Activated CD4-positive, alpha-beta T cell treated with anti-CD3 and anti-CD28 coated beads, Interleukin-2, amount 50 U/mL, for 4 hours (primary cell): ENCODE data around the gene AK6.
"Not testable (repeated sequence)": the region's sequence is repeated elsewhere in the genome, so short reads cannot be mapped to it uniquely, and the experiment has no call there.

Experiments used
- DNase-seq, 2 experiments: peaks; one replicate each; pipeline ENCODE4 v3.0.0-alpha.2; 2020

Gene AK6

DNA sequence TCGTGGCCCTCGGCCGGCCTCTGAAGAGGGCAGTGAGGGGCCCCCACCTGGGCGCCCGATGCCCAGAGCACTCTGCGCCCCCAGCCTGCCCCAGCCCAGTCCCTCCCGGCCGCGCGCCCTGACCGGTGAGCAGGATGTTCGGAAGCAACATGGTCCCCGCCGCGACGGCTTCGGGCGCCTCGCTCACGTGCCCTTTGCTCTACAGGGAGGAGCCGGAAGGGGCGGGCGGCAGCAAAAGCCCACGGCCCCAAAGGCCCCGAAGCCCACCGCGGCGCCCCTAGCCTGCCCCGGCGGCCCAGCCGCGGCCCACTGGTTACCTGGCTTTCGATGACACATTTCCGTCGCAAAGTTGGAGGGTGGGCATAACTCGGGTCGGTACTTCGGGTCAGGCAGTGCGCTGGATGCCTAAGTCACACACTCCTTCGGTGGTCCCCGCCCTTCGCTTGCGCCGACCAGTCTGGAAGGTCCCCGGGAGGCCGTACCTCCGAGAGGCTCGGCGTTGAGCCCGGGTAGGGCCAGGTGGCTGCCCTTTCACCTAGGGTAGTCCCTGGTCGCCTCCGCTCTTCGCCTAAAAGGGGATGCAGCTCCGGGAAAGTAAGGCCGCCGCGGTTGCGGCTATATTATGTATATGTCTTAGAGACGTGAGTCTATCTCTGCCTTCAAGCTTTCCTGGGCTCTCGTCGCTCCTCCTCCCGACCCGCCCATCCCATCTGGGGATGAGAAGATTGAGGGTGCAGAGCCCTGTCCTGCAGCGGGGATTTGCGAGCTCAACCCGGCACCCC lies at the start of gene AK6, which contains the start of the genes RAD17 and TAF9:
Gene AK6, minus strand, starts transcription at position 181 of the 782 bp plus-strand sequence. Its CDS starts 30 bp downstream, at position 151.
Gene RAD17, plus strand, starts transcription at position 479 of the 782 bp plus-strand sequence. CDS start 2,391 bp downstream, outside the sequence.
Gene TAF9, minus strand, starts transcription at position 181 of the 782 bp plus-strand sequence. CDS start 3,783 bp downstream, outside the sequence.
- peak; percentile 86 for DNase-seq

DNA sequence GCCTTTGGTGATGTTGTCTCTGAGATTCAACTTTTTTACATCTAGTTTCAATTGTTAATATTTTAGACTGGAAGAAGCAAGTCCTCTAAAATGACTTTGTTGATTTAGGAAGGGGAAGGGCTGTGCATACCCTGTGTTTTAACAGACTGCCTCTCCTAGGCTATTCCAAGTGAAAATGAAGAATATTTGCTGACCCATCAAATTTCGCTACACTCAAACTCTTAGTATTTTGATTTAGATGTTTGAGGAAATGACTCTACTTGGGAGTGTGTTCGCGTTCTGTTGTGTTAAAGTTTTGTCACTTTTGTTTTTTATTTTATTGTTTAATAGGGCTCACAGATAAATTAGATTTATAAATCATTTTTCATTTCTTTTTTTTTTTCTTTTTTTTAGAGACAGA lies 49.2 kb upstream of the AK6 start:
- DNase-seq = no peak

DNA sequence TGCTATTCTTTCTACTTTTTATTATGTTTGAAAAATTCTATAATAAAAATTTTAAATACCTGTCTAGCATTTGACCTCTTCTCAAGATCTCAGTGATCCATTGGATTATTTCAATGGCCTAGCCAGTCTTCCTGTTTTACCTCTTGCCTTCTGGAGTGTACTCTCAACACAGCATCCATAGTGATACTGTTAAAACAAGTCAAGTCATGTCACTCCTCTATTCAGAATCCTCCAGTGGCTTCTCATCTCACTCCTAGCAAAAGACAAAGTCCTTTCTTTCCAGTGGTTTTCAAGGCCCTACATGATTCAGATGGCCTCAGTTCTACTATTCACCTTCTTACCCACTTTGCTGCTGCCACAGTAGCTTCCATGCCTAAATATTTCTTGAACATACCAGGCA lies 47.4 kb upstream of the AK6 start:
- DNase-seq = no peak

DNA sequence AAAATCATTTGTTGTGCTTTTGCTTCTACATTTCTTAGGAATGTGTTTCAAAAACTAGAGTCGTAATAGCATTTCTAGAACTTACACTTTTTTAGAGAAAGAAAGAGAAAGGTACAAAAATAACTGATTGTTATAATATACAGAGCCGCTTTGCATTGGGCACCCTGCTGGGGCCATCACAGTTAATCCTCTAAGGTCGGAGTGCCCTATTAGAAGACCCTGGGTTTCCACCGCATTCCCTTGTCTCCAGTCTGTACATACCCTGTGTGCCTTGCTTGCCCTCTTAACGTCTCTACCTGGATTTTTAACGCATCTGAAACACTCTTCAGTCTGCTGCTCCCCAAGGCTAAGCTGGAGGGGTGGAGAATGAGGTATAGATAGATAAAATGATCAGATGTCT lies 46.9 kb upstream of the AK6 start:
- DNase-seq = no peak

DNA sequence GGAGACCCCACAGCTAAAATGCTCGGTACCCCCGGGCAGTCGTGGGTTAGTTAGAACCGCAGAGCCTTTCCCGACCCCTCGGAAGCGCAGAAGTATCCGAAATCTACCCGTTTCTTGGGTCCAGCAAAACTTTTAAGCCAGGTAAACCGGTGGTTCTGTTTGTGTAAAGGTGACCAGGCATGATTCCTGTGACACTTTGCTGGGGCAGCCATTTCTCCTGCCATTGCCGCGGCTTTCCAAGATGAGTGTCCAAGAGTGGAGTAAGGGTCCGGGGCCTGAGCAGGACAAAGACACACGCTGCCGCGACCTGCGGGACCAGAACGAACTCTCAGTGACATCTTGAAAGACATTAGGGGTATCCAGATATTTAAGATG lies 46.3 kb upstream of the AK6 start:
- no peak for DNase-seq

DNA sequence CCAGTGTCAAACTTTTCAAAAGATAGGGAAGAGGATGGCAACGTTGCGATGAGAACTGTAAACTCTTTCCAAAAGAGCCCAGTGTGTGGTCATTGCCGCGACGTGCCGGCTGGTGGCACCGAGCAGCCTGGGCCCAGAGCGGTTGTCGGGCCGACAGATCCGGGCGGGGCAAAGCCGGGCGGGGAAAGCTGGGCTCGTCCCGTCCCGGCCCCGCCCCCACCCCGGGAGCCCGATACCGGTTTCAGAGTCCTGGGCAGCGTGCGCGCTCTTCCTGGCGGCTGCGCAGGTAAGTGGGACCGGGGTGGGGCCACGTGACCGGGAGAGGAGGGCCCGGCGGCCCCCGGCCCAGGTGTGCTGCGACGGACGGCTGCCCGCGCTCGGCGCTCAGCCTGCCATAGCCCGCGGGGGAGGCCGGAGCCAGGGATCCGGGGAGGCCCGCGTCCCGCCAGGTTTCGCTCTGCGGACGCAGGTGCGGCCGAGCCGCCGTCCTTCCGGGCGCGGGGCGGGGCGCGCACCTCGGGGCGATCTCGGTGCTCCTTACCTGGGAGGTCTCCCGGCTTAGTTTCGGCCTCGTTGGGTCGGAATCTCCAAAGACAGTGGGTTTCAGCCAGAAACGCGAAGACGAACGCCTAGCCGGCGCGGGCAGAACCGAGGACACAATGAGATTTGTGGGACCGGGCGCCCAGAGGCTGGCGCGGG lies 45.7 kb upstream of the AK6 start, which contains the start of gene MARVELD2:
Gene MARVELD2, plus strand, starts transcription at position 232 of the 699 bp plus-strand sequence. CDS start 4,270 bp downstream, outside the sequence.
- DNase-seq = peak; percentile 30 to 36

DNA sequence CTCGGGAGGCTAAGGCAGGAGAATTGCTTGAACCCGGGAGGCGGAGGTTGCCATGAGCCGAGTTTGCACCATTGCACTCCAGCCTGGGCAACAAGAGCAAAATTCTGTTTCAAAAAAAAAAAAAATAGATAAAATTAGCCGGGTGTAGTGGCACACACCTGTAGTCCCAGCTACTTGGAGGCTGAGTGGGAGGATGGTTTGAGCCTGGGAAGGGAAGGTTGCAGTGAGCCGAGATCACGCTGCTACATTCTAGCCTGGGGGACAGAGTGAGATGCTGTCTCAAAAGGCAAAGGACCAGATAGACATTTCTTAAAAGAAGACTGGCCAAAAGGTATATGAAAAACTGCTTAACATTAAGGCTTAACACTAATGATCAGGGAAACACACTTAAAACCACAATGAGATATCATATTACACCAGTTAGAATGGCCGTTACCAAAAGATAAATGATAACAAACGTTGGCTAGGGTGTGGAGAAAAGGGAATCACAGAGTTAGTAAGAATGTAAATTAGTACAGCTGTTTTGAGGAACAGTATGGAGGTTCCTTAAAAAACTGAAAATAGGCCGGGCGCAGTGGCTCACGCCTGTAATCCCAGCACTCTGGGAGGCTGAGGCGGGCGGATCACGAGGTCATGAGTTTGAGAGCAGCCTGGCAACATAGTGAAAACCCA lies 35.5 kb upstream of the AK6 start:
- DNase-seq = no peak

DNA sequence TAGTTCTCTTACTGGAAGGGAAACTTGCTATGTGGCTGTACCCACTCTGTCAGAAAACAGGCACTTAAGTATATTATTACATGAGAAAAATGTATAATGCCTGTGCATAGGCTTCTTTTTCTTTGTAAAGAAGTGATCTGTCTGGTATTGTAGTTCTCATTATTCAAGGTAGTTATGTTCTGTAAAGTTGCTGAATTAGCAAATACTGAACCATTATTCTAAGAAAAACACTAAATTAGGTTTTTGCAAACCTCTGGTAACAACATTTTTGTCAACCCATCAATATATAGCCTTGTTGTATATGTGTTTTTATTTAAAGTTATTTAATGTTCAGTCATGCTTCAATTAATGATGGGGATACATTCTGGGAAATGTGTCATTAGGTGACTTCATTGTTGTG lies 9.1 kb upstream of the AK6 start:
- DNase-seq = no peak

DNA sequence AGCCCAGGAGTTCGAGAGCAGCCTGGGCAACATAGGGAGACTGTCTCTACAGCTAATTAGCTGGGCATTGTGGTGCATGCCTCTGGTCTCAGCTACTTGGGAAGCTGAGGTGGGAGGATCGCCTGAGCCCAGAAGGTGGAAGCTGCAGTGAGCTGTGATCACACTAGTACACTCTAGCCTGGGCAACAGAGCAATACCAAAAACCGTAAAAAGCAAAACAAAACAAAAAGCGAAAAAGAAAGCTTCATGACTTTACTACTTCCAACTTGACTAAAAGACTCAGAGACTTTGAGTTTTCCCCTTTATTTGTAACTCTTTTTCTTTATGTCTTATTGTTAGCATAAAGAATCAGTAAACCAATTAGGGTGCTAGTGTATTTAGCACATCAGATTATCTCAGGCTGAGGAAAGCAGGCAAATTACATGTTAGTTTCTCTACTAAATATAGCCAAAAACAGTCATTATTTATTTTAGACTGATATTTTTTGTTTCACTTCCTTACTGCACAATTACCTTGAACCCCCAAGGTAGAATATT lies 5.7 kb upstream of the AK6 start:
- no peak for DNase-seq

DNA sequence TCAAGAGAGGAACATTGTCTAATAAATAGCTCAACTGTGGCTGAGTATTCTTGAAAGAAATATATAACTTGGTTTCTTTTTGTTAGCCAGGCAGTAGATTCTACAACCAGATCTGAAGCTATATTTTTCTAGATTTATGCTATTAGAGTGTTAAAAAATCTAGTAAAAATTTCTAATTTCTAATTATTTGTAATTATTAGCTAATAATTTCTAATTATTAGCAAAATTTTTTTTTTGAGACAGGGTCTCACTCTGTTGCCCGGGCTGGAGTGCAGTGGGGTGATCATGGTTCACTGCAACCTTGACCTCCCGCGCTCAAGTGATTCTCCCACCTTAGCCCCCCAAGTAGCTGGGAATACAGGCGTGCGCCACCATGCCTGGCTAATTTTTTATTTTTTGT lies 3.1 kb upstream of the AK6 start:
- no peak for DNase-seq

DNA sequence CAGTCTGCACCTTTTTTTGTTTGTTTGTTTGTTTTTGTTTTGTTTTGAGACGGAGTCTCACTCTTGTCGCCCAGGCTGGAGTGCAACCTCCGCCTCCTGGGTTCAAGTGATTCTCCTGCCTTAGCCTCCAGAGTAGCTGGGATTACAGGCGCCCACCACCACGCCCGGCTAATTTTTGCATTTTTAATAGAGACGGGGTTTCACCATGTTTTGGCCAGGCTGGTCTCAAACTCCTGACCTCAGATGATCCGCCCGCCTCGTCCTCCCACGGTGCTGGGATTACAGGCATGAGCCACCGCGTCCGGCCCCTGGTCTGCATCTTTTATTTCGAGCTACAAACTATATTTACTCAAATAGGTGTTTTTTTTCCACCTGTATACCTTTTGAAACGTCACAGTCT lies 1.0 kb upstream of the AK6 start:
- not testable (repeated sequence) for DNase-seq

DNA sequence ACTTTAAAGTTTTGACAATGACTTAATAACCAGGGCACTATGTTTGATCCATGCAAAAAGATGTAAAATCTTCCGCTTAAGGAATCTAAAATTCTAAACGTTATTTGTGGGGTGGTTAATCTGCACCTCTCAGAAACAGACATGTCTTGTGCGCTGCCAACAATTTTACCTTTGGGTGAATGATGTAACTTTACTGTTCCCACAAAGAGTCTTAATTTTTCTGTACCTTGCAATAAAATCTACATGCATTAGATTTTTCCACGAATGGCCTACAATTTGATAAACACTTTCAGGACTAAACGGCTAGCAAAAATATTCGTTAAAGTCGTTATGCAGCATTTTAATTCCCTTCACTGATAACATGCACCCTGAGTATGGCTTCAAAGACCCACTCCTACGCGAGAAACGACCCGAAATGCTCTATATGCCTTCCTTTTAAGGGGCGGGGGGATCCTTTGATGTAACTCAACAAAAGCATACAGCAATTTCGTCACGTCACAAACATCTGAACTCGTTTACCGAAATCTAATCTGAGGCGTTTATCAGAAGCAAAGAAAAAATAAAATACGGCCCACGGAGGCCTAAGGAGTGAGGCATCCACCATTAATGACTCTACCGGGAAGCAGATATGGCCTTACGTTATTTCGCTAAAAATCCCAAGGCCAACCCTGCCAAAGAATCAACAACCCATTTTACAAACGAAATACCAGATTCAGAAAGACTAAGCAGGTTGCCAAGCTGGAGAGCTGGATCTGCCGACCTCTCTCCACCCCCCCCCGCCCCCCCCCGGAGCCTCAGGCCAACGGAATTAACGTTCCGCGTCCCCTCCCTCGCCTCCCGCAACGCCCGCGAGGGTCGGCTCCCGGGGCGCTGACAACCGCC lies 621 bp downstream of the AK6 start:
- DNase-seq = peak; percentile 31

DNA sequence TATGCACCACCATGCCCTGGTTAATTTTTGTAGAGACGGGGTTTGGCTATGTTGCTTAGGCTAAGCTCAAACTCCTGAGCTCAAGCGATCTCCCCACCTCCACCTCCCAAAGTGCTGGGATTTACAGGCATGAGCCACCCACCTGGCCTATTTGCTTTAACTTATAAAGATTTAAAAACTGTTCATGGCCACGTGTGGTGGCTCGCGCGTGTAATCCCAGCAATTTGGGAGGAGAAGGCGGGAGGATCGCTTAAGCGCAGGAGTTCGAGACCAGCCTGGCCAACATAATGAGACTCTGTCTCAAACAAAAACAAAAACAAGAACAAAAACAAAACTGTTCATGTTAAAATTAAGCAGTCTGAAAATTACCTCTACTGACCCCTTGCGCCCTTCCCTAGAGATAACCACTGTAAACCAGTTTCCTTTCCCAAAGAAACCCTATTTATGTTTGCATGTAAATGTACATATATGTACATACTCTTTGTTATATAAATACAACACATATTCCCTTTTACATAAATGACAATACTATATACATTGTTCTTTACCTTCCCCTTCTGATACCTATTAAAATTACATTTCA lies 1.5 kb downstream of the AK6 start:
- no peak for DNase-seq

DNA sequence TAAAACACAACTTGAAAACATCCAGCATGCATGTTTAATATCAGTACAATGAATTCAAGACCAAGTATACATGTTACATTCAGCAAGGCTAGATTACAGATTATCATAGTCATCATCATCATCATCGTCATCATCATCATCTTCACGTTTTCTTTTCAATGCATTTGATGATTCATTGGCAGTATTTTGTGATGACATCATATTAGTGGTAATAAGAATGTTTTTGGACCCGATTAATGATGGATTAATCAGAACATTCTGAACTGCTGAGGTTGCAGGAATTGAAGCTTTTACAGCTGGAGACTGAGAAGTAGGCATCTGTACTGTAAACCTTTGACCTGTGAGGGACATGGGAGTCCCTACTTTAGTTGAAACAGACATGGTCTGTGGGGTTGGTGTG lies 4.5 kb downstream of the AK6 start:
- DNase-seq = no peak

DNA sequence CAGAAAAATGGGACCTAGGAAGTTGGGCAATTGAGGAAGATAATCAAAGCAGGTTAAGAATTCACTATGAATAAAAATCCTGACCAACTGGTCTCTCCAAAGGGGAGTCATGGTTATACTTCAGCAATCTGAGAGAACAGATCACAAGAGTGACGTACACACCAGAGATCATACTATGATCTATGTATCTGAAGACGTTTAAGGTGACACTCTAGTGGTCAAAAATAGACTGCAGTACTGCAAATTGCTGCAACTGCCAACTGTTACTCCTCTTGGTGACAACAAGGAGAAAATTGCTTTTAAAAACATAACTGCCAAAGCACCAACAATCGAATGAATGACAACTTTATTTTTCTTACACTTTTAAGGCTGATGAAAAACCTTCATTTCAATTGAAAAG lies 4.9 kb downstream of the AK6 start:
- no peak for DNase-seq

DNA sequence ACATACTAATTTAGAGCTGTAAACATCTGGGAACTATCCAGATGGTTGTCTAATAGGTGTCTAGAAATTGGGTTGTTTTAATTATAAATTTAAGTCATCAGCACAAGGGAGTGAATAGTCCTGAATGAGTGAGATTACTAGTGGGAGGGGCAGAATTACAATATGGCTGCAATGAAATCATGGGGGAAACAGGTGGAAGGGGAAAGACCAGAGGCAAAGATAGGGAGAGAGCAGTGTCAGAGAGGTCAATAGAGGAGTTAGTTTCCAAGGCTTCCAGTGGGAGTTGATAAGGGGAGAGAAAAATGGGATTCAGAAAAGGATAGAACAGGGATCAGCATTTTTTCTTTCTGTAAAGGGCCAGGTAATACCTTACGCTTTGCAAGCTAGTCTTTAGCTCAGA lies 8.9 kb downstream of the AK6 start:
- no peak for DNase-seq

DNA sequence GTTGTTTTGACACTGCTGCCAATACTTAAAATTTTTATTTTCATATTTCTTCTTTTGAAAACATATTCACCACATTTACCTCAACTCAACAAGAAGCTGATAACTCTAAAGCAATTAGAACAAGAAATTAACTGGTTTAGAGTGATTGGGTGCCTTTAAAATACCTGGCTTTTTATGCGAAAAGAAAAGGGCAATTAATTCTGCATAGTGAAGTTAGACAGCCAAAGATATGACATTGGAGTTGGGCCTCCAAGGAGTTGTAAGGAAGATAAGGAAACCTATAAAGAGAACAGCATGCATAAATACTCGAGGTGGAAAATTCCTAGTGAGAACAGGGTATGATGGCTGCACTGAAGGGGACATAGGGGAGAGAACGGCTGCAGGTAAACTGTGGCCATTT lies 9.6 kb downstream of the AK6 start:
- DNase-seq = no peak

DNA sequence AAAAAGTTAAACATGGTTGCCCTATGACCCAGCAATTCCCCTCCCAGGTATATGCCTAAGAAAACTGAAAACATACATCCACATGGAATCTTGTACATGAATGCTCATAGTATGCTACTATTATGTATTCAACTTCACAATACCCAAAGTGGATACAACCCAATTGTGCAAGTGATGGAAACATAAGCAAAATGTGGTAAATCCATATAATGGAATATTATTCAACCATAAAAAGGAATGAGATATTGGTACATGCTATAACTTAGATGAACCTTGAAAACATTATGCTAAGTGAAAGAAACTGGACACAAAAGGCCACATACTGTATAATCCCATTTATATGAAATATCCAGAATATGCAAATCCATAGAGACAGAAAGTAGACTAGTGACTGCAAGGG lies 18.7 kb downstream of the AK6 start:
- no peak for DNase-seq

DNA sequence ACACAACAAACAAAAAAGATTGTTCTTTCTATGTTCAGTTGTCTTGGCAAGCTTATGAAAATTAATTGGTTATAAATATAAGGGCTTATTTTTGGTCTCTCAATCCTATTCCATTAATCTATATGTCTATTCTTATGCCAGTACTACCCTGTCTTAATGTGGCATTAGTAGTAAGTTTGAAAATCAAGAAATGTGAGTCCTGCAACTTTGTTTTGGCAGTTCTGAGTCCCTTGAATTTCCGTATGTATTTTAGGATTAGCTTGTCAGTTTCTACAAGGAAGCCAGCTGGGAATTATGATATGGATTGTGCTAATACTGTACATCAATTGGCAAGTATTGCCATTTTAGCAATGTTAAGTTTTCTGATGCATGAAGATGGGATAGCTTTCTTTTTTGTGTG lies 26.2 kb downstream of the AK6 start:
- DNase-seq = no peak

DNA sequence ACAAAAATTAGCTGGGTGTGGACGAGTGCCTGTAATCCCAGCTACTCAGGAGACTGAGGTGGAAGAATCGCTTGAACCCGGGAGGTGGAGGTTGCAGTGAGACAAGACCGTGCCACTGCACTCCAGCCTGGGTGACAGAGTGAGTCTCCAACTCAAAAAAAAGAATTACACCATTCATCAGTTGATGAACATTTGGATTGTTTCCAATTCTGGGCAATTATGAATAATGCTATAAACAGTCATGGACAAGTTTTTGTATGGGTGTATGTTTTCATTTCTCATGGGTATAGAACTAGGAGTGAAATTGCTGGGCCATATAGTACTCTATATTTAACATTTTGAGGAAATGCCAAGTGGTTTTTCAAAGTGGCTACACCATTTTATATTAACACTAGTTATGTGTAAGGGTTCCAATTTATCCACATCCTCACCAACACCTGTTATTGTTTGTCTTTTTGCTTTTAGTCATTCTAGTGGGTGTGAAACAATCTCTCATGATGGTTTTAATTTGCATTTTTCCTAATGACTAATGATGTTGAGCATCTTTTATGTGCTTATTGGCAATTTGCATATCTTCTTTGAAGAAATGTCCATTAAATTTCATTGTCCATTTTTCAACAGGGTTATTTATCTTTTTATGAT lies 27.7 kb downstream of the AK6 start:
- no peak for DNase-seq

DNA sequence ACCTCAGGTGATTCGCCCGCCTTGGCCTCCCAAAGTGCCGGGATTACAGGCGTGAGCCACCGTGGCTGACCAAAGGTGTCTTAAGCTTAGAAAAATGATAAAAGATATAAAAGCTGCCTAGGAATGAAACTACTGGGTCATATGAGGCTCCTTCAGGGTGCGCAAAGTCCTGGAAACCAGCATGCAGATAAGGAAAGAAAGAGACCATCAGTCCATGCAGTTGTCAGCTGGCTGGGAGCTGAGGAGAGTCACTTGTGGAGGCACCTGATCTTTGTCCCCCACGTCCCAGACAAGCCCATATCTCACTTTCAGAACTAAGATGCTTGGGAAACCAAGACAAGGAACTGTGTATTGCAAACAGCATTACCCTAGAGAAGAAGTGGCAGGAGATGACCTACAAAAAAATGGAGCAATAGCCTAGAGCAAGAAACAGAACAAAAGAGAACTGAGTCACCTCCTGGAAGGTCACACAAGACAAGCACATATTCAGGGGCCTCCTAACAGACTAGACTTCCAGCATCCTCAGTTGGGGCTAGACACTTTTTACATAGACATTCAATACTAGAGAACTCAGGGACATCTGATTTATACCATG lies 33.9 kb downstream of the AK6 start:
- DNase-seq = no peak
